Measurements from ENCODE around the gene LAG3.

LAG3 gene

DNA sequence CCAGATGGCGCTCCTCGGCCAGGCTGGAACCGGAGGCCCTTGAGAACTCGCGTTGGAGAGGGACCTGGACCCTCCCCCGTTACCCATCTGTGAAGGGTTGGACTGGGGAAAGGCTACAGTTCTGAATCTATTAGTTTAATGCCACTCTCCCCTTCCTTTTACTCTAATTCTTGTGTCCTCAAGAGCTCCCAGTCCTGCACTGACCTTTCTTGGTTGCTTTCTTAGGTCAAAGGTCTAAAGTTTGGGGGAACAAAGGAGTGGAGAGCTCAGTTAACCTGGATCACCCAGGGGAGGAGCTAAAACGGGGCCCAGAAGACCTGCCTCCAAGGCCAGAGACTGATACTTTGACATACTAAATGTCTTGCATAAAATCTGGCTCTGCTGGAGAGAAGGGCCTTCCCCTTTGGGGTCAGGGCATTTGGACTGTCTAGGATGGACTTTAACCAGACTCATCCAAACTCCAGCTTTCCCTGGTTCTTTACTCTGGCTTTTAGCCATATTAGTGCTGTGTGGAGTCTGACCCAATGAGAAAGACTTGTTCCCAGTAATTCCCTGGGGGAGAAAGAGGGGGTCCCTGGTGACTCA lies 18.5 kb upstream of the LAG3 start:
- no peak for DNase-seq

GRCh38 chr12:6754411-6754810 lies 17.9 kb upstream of the LAG3 start:
- no peak for DNase-seq

GRCh38 chr12:6757028-6757690 lies 15.2 kb upstream of the LAG3 start:
- no peak for DNase-seq

- DNase-seq = no peak
These were observed 13.7 kb upstream of the LAG3 start for GRCh38 chr12:6758506-6759095.

DNA sequence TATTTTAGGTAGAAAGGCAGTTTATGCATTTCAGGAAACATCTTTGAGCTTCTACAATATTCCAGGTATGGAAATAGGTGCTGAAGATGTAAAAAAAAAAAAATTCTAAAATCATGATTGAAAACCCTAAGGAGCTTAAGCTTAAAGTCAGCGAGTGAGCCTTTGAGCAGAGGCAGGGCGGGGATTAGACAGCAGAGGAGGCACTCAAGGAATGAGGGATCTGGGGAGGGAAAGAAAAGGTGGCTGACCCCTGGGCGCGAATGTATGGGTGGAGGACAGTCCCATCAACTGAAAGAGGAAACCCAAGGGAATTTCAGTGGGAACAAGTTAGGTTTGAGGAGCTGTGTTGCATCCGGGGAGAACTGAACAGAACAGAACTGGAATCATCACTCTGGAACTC lies 12.6 kb upstream of the LAG3 start:
- DNase-seq = no peak

GRCh38 chr12:6763380-6763779 lies 8.9 kb upstream of the LAG3 start:
- no peak for DNase-seq

- no peak for DNase-seq
These were observed 8.1 kb upstream of the LAG3 start for GRCh38 chr12:6764011-6764828.

- DNase-seq = no peak
These were observed 7.2 kb upstream of the LAG3 start for GRCh38 chr12:6765048-6765633.

- DNase-seq = no peak
These were observed 6.4 kb upstream of the LAG3 start, which contains the start of gene PTMS for GRCh38 chr12:6765634-6766581. Gene PTMS (plus strand): TSS chr12:6766363. CDS start chr12:6766706, 343 bp downstream.

GRCh38 chr12:6766651-6767349 lies 5.5 kb upstream of the LAG3 start:
- DNase-seq = peak; percentile 68

GRCh38 chr12:6767353-6768319 lies 4.7 kb upstream of the LAG3 start:
- DNase-seq = no peak

DNA sequence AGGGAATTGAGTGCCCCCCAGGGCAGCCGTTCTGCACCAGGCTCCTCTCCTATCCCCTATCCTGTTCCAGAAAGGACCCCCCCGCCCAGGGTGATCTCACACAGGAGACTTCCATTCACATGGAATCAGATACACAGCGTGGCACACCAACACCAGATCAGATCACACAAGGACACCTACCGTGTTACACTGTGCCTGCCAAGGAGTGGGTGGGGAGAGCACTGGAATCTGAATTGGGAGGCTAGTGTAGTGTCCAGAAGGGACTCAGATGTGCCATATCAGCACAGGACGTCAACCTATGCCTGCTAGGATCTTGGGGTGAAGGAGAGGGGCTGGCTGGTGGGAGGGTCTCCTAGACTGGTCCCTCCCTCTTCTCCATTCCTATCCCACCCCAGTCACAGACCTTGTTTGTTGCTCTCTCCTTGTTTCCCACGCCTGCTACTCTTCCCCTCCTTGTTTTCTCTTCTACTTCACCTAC lies 3.8 kb upstream of the LAG3 start:
- DNase-seq = no peak

GRCh38 chr12:6768990-6769389 lies 3.3 kb upstream of the LAG3 start:
- DNase-seq = no peak

GRCh38 chr12:6769666-6770065 lies 2.7 kb upstream of the LAG3 start:
- DNase-seq = no peak

DNA sequence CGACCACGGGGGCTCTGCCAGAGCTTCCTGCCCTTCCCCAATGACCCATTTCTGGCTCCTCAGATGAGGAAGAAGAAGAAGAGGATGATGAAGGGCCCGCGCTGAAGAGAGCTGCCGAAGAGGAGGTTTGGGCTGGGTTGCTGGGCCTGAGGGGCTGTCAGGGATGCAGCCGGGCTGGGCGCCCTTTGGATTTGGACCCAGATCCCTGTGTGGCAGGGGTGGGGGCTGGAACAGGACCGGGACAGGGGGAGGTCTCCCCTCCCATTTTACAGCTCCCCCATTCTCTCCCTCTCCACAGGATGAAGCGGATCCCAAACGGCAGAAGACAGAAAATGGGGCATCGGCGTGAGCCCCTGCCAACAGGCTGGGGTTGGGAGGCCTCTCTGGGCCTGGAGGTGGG lies 2.2 kb upstream of the LAG3 start:
- no peak for DNase-seq

DNA sequence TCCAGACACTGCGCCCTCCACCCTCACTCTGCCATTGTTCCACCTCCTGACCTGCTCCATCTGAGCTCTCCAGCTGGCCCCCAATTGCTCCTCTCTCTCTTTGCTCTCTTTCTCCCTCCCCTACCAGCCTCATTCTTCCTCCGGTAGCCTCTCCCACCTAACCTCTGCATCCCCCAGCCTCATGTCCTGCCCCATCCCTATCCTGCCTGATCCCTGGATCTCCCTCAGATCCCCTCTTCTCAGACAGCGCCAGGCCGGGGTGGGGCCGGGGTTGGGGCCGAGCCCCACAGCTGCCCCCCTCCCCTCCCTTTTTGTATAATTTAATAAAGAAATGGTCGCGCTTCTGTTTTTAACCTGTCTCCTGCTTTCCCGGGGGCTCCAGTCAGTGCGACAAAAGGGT lies 1.7 kb upstream of the LAG3 start:
- DNase-seq = no peak

- no peak for DNase-seq
These were observed 1.2 kb upstream of the LAG3 start for GRCh38 chr12:6771091-6771495.

- no peak for DNase-seq
These were observed 600 bp upstream of the LAG3 start for GRCh38 chr12:6771509-6772330.

Measured in activated CD4-positive, CD25-positive, alpha-beta regulatory T cell treated with anti-CD3 and anti-CD28 coated beads, Interleukin-2, amount 50 U/mL, for 72 hours (primary cell).